Activated CD8-positive, alpha-beta memory T cell treated with anti-CD3 and anti-CD28 coated beads for 4 hours (primary cell): ENCODE results near the gene ARHGAP18.

Experiments
- DNase-seq, 2 donors: peaks; one replicate each; pipeline ENCODE4 v3.0.0-alpha.2; 2020; ENCODE audit warnings: low read depth in 2 of 2

The ARHGAP18 gene

GRCh38 chr6:129617986-129618385, 92.0 kb downstream of the ARHGAP18 start:
- DNase-seq = no peak

DNA sequence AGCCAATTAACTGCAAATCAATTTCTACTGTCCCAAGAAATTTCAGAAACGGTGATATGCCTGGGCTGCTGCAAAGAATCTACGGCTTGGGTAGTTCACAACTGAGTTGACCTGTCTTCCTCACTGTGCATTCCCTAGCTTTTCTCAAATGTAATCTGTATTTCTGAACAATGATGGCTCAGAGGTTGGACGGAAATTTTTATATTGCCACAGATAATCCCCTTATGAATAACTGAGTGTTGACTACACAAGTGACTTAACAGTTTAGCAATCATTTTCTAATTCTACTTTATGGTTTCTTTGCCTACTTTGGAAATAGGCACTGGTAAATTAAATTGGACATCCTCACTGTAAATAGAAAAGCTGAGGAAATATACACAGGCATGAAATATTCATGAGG, 94.5 kb downstream of the ARHGAP18 start:
- no peak for DNase-seq

- no peak for DNase-seq
Observed at GRCh38 chr6:129615020-129615419, 95.0 kb downstream of the ARHGAP18 start.

- DNase-seq = no peak
Observed at GRCh38 chr6:129614464-129614863, 95.5 kb downstream of the ARHGAP18 start.

- no peak for DNase-seq
Observed at GRCh38 chr6:129612440-129612839, 97.5 kb downstream of the ARHGAP18 start.

GRCh38 chr6:129609635-129610034, 100.3 kb downstream of the ARHGAP18 start:
- no peak for DNase-seq

GRCh38 chr6:129608886-129609537, 101.0 kb downstream of the ARHGAP18 start:
- no peak for DNase-seq

- no peak for DNase-seq
Observed at GRCh38 chr6:129607581-129608186, 102.3 kb downstream of the ARHGAP18 start.

DNA sequence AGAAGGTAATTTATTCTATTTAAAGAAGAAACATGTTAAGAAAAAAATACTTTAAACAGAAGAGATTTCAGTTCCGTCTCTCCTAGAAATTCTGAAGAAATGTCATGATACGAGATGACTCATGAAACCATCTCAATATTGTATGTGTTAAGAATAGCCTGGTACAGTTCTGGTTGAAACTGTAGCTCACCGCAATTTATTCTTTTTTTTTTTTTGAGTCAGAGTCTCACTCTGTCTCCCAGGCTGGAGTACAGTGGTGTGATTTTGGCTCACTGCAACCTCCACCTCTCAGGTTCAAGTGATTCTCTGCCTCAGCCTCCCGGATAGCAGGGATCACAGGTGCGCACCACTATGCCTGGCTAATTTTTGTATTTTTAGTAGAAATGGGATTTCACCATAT, 103.3 kb downstream of the ARHGAP18 start:
- no peak for DNase-seq

GRCh38 chr6:129605967-129606366, 104.0 kb downstream of the ARHGAP18 start:
- DNase-seq = no peak

DNA sequence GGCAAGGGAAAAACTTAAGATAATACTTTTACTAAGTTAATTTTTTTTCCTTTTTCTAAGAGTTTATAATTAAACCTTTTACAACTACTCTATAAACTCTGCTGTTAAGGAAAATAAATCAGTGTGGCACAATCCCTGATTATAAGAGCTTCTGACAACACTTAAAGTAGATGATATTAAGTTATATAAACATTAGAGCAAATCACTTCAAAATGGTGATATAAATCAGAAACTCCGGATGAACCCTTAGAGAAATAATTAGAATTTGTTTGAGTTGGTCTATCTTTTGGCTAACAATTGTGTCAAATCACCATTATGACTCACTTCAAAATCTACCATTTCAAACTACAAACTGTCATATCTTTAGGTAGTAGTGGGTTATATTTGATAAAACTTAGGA, 104.9 kb downstream of the ARHGAP18 start:
- no peak for DNase-seq

DNA sequence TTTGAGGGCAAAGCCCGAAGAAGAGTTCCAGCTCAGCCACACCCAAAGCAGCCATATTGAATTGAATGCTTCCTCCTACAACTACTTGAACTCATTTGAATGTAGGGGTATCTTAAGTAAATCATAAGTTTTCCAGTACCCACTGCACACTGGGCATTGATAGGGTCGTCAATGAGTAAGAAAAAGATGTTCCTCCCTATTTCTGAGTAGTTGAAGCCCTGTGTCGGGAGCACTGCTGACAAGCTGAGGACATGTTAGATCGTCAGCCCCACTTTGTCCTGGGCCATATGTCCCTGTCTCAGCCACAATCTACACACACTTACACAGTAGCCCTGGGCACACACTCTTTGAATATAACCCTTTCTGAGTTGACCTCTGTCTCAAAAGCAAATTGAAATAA, 105.7 kb downstream of the ARHGAP18 start:
- no peak for DNase-seq

DNA sequence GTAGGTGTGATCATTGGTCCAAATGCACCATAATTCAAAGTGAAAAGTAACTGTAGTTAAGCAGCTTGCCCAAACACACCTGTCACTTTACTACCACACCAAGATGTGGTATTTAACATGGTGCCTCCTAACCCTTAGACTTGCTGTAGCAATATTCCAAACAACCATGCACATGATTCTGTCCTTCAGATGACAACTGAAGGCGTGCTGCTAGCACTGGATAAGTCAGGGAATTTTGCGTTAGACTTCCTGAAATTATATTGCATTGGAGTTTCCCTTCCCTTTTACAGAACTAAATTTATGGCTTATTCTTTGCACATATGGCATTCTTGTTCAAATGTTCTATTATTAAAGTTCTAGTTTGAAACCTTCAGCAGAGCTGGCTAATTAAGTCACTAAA, 106.2 kb downstream of the ARHGAP18 start:
- no peak for DNase-seq

GRCh38 chr6:129601323-129601722, 108.7 kb downstream of the ARHGAP18 start:
- no peak for DNase-seq

GRCh38 chr6:129599467-129599866, 110.5 kb downstream of the ARHGAP18 start:
- no peak for DNase-seq

GRCh38 chr6:129598244-129599187, 111.5 kb downstream of the ARHGAP18 start:
- DNase-seq = no peak

DNA sequence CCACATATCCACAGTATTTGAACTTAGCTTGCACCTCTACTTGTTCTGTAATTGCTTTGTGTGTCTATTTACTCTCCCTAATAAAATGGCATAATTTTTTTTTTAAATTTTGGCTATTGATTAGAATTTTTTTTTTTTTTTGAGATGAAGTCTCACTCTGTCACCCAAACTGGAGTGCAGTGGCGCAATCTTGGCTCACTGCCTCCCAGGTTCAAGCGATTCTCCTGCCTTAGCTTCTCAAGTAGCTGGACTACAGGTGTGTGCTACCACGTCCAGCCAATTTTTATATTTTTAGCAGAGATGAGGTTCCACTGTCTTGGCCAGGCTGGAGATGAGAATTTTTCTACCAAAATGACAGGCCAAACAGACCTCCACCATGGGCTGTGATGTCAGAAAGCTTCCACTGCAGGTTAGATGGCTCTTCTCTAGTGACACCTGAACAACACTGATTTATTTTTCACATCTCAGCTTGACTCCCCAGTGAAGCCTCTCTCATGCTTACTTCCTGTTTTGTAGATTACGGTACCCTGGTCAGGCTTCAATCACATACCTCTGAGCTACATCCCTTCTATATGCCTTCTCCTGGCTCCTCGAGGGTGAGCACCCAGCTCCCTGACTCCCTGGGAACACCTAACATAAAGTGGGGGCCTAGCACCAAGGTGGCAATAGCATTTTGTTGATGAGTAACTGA, 112.8 kb downstream of the ARHGAP18 start:
- no peak for DNase-seq

GRCh38 chr6:129596522-129596921, 113.5 kb downstream of the ARHGAP18 start:
- DNase-seq = no peak

GRCh38 chr6:129593233-129593564, 116.8 kb downstream of the ARHGAP18 start:
- no peak for DNase-seq

GRCh38 chr6:129592516-129593232, 117.3 kb downstream of the ARHGAP18 start:
- no peak for DNase-seq

- DNase-seq = no peak
Observed at GRCh38 chr6:129590408-129591022, 119.5 kb downstream of the ARHGAP18 start.
